Thyroid gland (tissue), 4 donors: ENCODE results near the gene ATG13. TPM values are rescaled to one million over a fixed set of nuclear protein-coding genes. Genes with fewer than 3 reads are reported as not detected.

Experiments
- DNase-seq, 2 donors: peaks; one replicate each; pipeline ENCODE4 v3.0.0-alpha.2; 2019
- H3K27ac ChIP-seq, 3 donors: fragments of 200-600 bp; sonication (generic); 1 replicate in 2 of 3; 2 replicates in 1 of 3; pipeline ENCODE4 v1.5.1; 2016 to 2019; ENCODE audit warnings: mild to moderate bottlenecking in 1 of 3, moderate library complexity in 1 of 3
- H3K27me3 ChIP-seq: fragments of 200-600 bp; sonication (generic); one replicate; pipeline ENCODE4 v1.5.1; 2019
- H3K36me3 ChIP-seq, 2 donors: fragments of 200-600 bp; sonication (generic); one replicate each; pipeline ENCODE4 v1.5.1; 2016 to 2019
- H3K4me1 ChIP-seq, 2 donors: fragments of 200-600 bp; sonication (generic); one replicate each; pipeline ENCODE4 v1.5.1; 2017 to 2019
- H3K4me3 ChIP-seq, 3 donors: fragments of 200-600 bp; sonication (generic); replicated peaks in 1 of 3; 1 replicate in 2 of 3; 2 replicates in 1 of 3; pipeline ENCODE4 v1.5.1; 2016; ENCODE audit warnings: mild to moderate bottlenecking in 1 of 3
- H3K9me3 ChIP-seq: fragments of 200-600 bp; sonication (generic); one replicate; pipeline ENCODE4 v1.5.1; 2017
- POLR2A ChIP-seq, 2 donors: fragments of 450-650 bp; IDR thresholded peaks; one replicate each; pipeline ENCODE4 v1.6.1; 2017; ENCODE audit warnings: antibody characterized with exemption in 2 of 2, mild to moderate bottlenecking in 2 of 2, moderate library complexity in 1 of 2
- WGBS, 2 donors: methylation state at CpG; one replicate each; pipeline ENCODE4 v1.1.5; 2017; 5-methylcytosine and 5-hydroxymethylcytosine counted together
- intact Hi-C: fragments of 100-400 bp; cut with DNase I; formaldehyde crosslinking; loops from one replicate; pipeline ENCODE4 v1.15.1; 2023
- total RNA-seq, 4 donors: library from RNA; depleted of rRNA; stranded (reverse); fragments of >200 nt; gene quantifications; one replicate each; pipeline ENCODE4 v1.2.3, GENCODE V29; 2016
- TF ChIP-seq, protein P1 (sequence below), 6 experiments: fragments of 200-600 bp in 3 of 6; fragments of 450-650 bp in 3 of 6; sonication (generic) in 3 of 6; IDR thresholded peaks; one replicate each; pipeline ENCODE4 v1.5.1; 2016 to 2019; ENCODE audit warnings: antibody characterized with exemption in 6 of 6, mild to moderate bottlenecking in 2 of 6, inconsistent platforms in 1 of 6, moderate library complexity in 1 of 6

ATG13 gene
- total RNA-seq, 4 donors from 2014 or later, result 85.7 to 148 (median 113) TPM

DNA sequence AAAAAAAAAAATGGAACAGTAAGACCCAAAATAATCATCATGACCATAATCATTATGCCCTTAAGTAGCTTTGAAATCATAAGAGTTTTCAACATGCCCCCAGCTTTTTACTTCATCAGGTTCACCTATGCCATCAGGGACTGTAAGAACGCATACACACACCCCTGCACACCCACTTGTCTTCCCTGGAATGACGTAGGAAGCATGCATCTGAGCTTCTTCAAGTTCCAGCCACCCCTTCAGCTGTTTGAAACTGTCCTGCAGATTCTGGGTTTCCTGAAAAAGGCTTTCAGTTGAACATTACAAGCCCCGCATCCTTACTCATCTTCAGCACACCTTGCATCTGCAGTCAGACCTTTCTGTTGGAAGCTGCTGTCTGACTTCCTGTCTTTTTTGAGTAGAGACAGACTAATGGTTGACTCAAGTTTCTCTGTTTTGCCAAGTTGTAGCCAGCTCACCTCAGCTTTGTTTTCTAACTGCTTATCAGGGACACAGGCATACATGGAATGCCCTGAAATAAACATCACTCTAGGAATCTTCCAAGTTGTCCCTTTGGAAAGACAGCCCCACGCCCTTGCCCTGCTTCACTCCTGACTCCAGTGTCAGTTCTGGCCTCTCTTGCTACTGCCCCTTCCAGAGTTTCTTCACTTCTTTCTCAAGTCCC is 46.1 kb downstream of the ATG13 start:
- peaks cover 31 to 38% of the 10 kb centered on the region in 2 donors for H3K36me3 ChIP-seq

DNA sequence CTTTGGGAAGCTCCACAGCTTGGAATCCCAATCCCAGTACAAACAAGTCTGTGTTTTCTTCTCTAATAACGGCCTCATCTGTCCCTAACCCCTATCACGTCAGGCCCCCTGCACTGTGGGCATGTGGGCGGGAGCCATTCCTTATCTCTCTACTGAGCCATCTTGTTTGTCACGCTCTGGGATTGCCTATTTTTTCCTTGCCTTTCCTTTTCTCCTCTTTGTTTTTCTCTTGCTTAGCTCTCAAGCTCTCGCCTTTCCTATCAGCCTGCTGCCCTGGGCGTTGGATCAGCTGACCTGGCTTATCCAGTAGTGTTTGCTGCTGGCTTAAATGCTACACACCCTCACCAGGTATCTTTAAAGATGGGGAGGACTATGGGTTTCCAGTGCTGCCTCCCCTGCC is 47.3 kb downstream of the ATG13 start:
- 70 to 71% methylated on average over 6 of the region's 6 CpGs for WGBS, 2 donors
- no peak for DNase-seq
- TF ChIP-seq, protein P1, sequence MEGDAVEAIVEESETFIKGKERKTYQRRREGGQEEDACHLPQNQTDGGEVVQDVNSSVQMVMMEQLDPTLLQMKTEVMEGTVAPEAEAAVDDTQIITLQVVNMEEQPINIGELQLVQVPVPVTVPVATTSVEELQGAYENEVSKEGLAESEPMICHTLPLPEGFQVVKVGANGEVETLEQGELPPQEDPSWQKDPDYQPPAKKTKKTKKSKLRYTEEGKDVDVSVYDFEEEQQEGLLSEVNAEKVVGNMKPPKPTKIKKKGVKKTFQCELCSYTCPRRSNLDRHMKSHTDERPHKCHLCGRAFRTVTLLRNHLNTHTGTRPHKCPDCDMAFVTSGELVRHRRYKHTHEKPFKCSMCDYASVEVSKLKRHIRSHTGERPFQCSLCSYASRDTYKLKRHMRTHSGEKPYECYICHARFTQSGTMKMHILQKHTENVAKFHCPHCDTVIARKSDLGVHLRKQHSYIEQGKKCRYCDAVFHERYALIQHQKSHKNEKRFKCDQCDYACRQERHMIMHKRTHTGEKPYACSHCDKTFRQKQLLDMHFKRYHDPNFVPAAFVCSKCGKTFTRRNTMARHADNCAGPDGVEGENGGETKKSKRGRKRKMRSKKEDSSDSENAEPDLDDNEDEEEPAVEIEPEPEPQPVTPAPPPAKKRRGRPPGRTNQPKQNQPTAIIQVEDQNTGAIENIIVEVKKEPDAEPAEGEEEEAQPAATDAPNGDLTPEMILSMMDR (IDR thresholded peaks at IDR 0.05), result no peak
- TF ChIP-seq POLR2A (IDR thresholded peaks at IDR 0.05), result no peak
- intact Hi-C loops, result no loop called here
- Histone ChIP-seq H3K4me1 (peaks cover 16 to 21% of the 10 kb centered on the region in 2 donors), H3K27me3 (no peaks in the 10 kb centered on the region), H3K4me3 (no peak overlapping the region), H3K27ac (peak overlapping the region in 2 of 3 donors; percentile 52 to 60), H3K36me3 (peaks cover 32 to 39% of the 10 kb centered on the region in 2 donors), H3K9me3 (no peaks in the 10 kb centered on the region)

More for the DNA sequence above, 46.1 kb downstream of the ATG13 start:
- Histone ChIP-seq H3K4me1 (peaks cover 16 to 21% of the 10 kb centered on the region in 2 donors), H3K27me3 (no peaks in the 10 kb centered on the region), H3K27ac (peak overlapping the region in 1 of 3 donors; percentile 16), H3K9me3 (no peaks in the 10 kb centered on the region), H3K4me3 (no peak overlapping the region)
- 88 to 95% methylated on average over 4 of the region's 4 CpGs for WGBS, 2 donors
- no peak for DNase-seq
- TF ChIP-seq, protein P1 (IDR thresholded peaks at IDR 0.05), result no peak
- no peak for TF ChIP-seq POLR2A (IDR thresholded peaks at IDR 0.05)
- intact Hi-C loops, result no loop called here

GRCh38 chr11:46665356-46665755 is 48.0 kb downstream of the ATG13 start:
- WGBS, 2 donors, result 87 to 92% methylated on average over 1 of the region's 1 CpG
- DNase-seq, result no peak
- peak overlapping the region; percentile 21 to 60 (median 52) for H3K27ac ChIP-seq
- H3K4me1 ChIP-seq, result peaks cover 16 to 21% of the 10 kb centered on the region in 2 donors
- no peak overlapping the region for H3K4me3 ChIP-seq
- no peaks in the 10 kb centered on the region for H3K9me3 ChIP-seq
- H3K27me3 ChIP-seq, result no peaks in the 10 kb centered on the region
- intact Hi-C loops, result no loop called here
- no peak for TF ChIP-seq POLR2A (IDR thresholded peaks at IDR 0.05)
- TF ChIP-seq, protein P1 (IDR thresholded peaks at IDR 0.05), result no peak
- peaks cover 33 to 39% of the 10 kb centered on the region in 2 donors for H3K36me3 ChIP-seq

DNA sequence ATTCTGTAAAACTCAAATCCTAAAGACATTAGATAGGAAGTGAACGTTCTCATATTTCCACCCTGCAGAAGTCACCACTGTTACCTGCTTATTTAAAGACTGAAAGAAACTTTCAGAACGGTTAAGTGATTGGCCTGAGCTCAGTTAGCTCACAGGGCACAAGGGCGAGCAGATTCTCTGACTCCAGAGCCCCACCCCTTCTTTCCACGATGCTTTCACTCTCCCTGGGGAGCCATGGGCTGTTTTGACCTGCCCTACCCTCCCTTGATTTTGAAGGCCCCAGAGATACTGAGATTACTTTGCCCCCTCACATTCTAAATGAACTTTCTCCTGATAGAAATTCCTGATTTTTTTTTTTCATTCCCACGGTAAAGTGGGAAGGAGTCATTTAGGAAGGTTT is 49.2 kb downstream of the ATG13 start:
- intact Hi-C loops, result no loop called here
- Histone ChIP-seq H3K4me3 (no peak overlapping the region), H3K9me3 (no peaks in the 10 kb centered on the region), H3K27me3 (no peaks in the 10 kb centered on the region), H3K27ac (peak overlapping the region; percentile 46 to 73 (median 60)), H3K4me1 (peaks cover 16 to 22% of the 10 kb centered on the region in 2 donors), H3K36me3 (peaks cover 39 to 44% of the 10 kb centered on the region in 2 donors)
- DNase-seq, result peak; percentile 19 to 29
- no peak for TF ChIP-seq POLR2A (IDR thresholded peaks at IDR 0.05)
- TF ChIP-seq, protein P1 (IDR thresholded peaks at IDR 0.05), result no peak
- 23 to 27% methylated on average over 5 of the region's 5 CpGs for WGBS, 2 donors

GRCh38 chr11:46667043-46667481 is 49.7 kb downstream of the ATG13 start:
- DNase-seq, result peak; percentile 83 to 84
- Histone ChIP-seq H3K4me3 (no peak overlapping the region), H3K4me1 (peaks cover 16 to 27% of the 10 kb centered on the region in 2 donors), H3K9me3 (no peaks in the 10 kb centered on the region), H3K36me3 (peaks cover 37 to 39% of the 10 kb centered on the region in 2 donors), H3K27ac (peak overlapping the region; percentile 46 to 73 (median 60)), H3K27me3 (no peaks in the 10 kb centered on the region)
- WGBS, 2 donors, result 17 to 33% methylated on average over 2 of the region's 2 CpGs
- TF ChIP-seq, protein P1 (IDR thresholded peaks at IDR 0.05), result no peak
- TF ChIP-seq POLR2A (IDR thresholded peaks at IDR 0.05), result no peak
- intact Hi-C loops, result no loop called here
